Hepatocyte (in vitro differentiated cells): ENCODE measurements around the gene MAGI2. TPM values are rescaled to one million over a fixed set of nuclear protein-coding genes. Genes with fewer than 3 reads are reported as not detected.

ENCODE experiments used
- DNase-seq: peaks from one replicate; pipeline ENCODE4 v3.0.0-alpha.2; 2016; ENCODE audit warnings: low spot score
- H2AFZ ChIP-seq: fragments of 200-600 bp; sonication (generic); 2 replicates; pipeline ENCODE4 v1.6.0; 2016; ENCODE audit warnings: antibody characterized with exemption, mild to moderate bottlenecking
- H3K27ac ChIP-seq: fragments of 200-600 bp; sonication (generic); 2 replicates; pipeline ENCODE4 v1.5.1; 2016; ENCODE audit warnings: mild to moderate bottlenecking
- H3K27me3 ChIP-seq: fragments of 200-600 bp; sonication (generic); 2 replicates; pipeline ENCODE4 v1.6.1; 2016
- H3K36me3 ChIP-seq: fragments of 200-600 bp; sonication (generic); replicated peaks from 2 replicates; pipeline ENCODE4 v1.5.1; 2016; ENCODE audit warnings: low read depth; ENCODE audit not compliant: insufficient read depth
- H3K4me1 ChIP-seq: fragments of 200-600 bp; sonication (generic); 2 replicates; pipeline ENCODE4 v1.5.1; 2016; ENCODE audit warnings: mild to moderate bottlenecking, moderate library complexity; ENCODE audit not compliant: insufficient read depth
- H3K4me2 ChIP-seq: fragments of 200-600 bp; sonication (generic); 2 replicates; pipeline ENCODE4 v1.6.0; 2016
- H3K4me3 ChIP-seq: fragments of 200-600 bp; sonication (generic); 2 replicates; pipeline ENCODE4 v1.5.1; 2016; ENCODE audit warnings: mild to moderate bottlenecking
- H3K79me2 ChIP-seq: fragments of 200-600 bp; sonication (generic); 2 replicates; pipeline ENCODE4 v1.6.0; 2017; ENCODE audit warnings: mild to moderate bottlenecking
- H3K9me2 ChIP-seq: fragments of 200-600 bp; sonication (generic); replicated peaks from 2 replicates; pipeline ENCODE4 v1.6.0; 2017; ENCODE audit warnings: mild to moderate bottlenecking; ENCODE audit not compliant: insufficient read depth
- H3K9me3 ChIP-seq: fragments of 200-600 bp; sonication (generic); 2 replicates; pipeline ENCODE4 v1.5.1; 2016; ENCODE audit warnings: low read depth, mild to moderate bottlenecking
- H4K20me1 ChIP-seq: fragments of 200-600 bp; sonication (generic); 2 replicates; pipeline ENCODE4 v1.6.0; 2016; ENCODE audit warnings: mild to moderate bottlenecking; ENCODE audit not compliant: insufficient read depth, poor library complexity, severe bottlenecking
- EZH2 ChIP-seq: fragments of 200-600 bp; sonication (generic); IDR thresholded peaks from 2 replicates; pipeline ENCODE4 v1.6.1; 2016; ENCODE audit warnings: antibody characterized with exemption, mild to moderate bottlenecking, borderline replicate concordance
- EZH2phosphoT487 ChIP-seq: fragments of 200-600 bp; sonication (generic); IDR thresholded peaks from one replicate; pipeline ENCODE4 v1.6.1; 2018; ENCODE audit warnings: antibody characterized with exemption, mild to moderate bottlenecking, low read depth, moderate library complexity; ENCODE audit not compliant: unreplicated experiment, severe bottlenecking
- WGBS: methylation state at CpG from one replicate; pipeline ENCODE4 v1.1.6; 2016; ENCODE audit warnings: low lambda C conversion rate; ENCODE audit errors: missing lambda C conversion rate; 5-methylcytosine and 5-hydroxymethylcytosine counted together
- polyA plus RNA-seq: library from polyadenylated mRNA; unstranded; fragments of >200 nt; fragmentation: Nextera tagmentation; extraction: Ambion mirVana; gene quantifications from 2 replicates; pipeline ENCODE4 v1.2.1, GENCODE V29; 2016
- total RNA-seq: library from RNA; depleted of rRNA; stranded (reverse); fragments of >200 nt; gene quantifications from 2 replicates; pipeline ENCODE4 v1.2.3, GENCODE V29; 2014
- TF ChIP-seq, protein P1 (sequence below): fragments of 200-600 bp; sonication (generic); IDR thresholded peaks from 2 replicates; pipeline ENCODE4 v1.5.1; 2016; ENCODE audit warnings: antibody characterized with exemption, mild to moderate bottlenecking; ENCODE audit not compliant: poor library complexity

The MAGI2 gene
- total and polyA plus RNA-seq, 2 experiments from 2014 or later: 3.1 to 6.7 TPM

DNA sequence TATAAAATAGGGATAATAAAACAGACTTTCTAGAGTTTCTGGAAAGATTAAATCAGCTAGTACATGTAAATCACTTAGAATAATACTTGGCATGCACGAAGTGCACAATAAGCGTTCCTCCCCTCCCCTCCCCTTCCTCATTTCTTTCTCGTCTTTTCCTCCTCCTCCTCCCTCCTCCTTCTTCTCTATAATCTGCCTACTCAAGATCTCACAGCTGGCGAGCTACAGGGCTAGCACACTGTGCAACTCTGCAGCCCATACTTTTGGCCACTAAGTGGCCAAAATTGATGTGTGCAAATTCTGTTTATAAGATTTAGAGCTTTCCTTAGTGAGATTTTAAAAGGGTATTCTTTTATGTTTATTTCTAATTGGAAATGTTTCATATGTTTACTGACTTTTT, 1089.6 kb downstream of the MAGI2 start:
- WGBS: 75% methylated on average over 4 of the region's 4 CpGs
- no peak overlapping the region for H2AFZ ChIP-seq
- TF ChIP-seq, protein P1, sequence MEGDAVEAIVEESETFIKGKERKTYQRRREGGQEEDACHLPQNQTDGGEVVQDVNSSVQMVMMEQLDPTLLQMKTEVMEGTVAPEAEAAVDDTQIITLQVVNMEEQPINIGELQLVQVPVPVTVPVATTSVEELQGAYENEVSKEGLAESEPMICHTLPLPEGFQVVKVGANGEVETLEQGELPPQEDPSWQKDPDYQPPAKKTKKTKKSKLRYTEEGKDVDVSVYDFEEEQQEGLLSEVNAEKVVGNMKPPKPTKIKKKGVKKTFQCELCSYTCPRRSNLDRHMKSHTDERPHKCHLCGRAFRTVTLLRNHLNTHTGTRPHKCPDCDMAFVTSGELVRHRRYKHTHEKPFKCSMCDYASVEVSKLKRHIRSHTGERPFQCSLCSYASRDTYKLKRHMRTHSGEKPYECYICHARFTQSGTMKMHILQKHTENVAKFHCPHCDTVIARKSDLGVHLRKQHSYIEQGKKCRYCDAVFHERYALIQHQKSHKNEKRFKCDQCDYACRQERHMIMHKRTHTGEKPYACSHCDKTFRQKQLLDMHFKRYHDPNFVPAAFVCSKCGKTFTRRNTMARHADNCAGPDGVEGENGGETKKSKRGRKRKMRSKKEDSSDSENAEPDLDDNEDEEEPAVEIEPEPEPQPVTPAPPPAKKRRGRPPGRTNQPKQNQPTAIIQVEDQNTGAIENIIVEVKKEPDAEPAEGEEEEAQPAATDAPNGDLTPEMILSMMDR: no peak
- no peak for TF ChIP-seq EZH2

DNA sequence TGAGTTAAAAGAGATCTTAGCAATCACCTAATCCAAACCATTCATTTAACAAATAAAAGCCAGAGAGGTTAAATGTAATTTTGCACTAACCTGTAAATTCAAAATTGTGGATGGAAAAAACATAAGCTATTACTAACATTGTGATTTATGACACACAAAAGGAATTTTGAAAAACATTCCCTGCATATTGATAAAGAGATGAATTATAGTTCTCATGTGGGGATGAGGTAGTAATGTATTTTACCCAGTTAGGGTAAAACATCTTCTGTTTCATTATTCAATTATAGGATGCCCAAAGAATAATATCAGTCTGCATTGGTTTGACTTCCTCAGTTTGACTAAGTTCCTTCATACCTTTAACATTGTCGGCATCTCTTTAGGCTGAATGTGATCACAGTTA, 1093.6 kb downstream of the MAGI2 start:
- no peaks in the 10 kb centered on the region for H3K4me1 ChIP-seq
- H4K20me1 ChIP-seq: no peaks in the 10 kb centered on the region
- no peak for DNase-seq
- H3K27ac ChIP-seq: no peak overlapping the region
- no peaks in the 10 kb centered on the region for H3K9me2 ChIP-seq
- no peaks in the 10 kb centered on the region for H3K79me2 ChIP-seq
- no peak overlapping the region for H3K4me2 ChIP-seq
- no peak overlapping the region for H2AFZ ChIP-seq
- no peaks in the 10 kb centered on the region for H3K27me3 ChIP-seq
- H3K36me3 ChIP-seq: no peaks in the 10 kb centered on the region
- H3K4me3 ChIP-seq: no peak overlapping the region
- no peaks in the 10 kb centered on the region for H3K9me3 ChIP-seq
- 97% methylated on average over 1 of the region's 1 CpG for WGBS
- TF ChIP-seq EZH2: no peak
- no peak for TF ChIP-seq EZH2phosphoT487
- TF ChIP-seq, protein P1: no peak

More for the DNA sequence above, 1089.6 kb downstream of the MAGI2 start:
- DNase-seq: no peak
- Histone ChIP-seq H3K9me2 (no peaks in the 10 kb centered on the region), H3K9me3 (no peaks in the 10 kb centered on the region), H3K4me1 (no peaks in the 10 kb centered on the region), H3K27me3 (no peaks in the 10 kb centered on the region), H3K4me3 (no peak overlapping the region), H3K4me2 (no peak overlapping the region), H3K27ac (no peak overlapping the region), H3K79me2 (no peaks in the 10 kb centered on the region), H4K20me1 (no peaks in the 10 kb centered on the region), H3K36me3 (no peaks in the 10 kb centered on the region)

DNA sequence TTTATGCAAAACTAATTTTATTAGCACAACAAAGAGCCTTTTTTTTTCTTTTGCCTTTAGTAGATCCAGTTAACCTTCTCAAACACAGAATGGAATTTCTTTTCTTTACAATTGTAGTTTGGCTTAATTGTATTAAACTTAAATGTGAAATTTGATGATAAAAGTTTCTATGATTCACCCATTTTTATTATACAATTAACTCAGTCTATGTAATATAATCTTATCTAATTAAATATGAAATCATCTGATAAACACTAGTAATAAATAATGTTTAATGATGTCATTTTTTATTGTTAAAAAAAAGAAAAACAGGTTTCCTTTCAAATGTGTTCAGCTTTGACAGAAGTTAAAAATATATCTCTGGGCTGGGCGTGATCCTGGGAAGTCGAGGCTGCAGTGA, 1095.8 kb downstream of the MAGI2 start:
- Histone ChIP-seq H3K4me2 (no peak overlapping the region), H3K27me3 (no peaks in the 10 kb centered on the region), H3K4me1 (no peaks in the 10 kb centered on the region), H3K9me2 (no peaks in the 10 kb centered on the region), H3K79me2 (no peaks in the 10 kb centered on the region), H2AFZ (no peak overlapping the region), H3K9me3 (no peaks in the 10 kb centered on the region), H3K4me3 (no peak overlapping the region), H4K20me1 (no peaks in the 10 kb centered on the region), H3K36me3 (no peaks in the 10 kb centered on the region), H3K27ac (no peak overlapping the region)
- 96% methylated on average over 2 of the region's 2 CpGs for WGBS
- TF ChIP-seq EZH2: no peak
- TF ChIP-seq EZH2phosphoT487: no peak
- TF ChIP-seq, protein P1: no peak
- no peak for DNase-seq

DNA sequence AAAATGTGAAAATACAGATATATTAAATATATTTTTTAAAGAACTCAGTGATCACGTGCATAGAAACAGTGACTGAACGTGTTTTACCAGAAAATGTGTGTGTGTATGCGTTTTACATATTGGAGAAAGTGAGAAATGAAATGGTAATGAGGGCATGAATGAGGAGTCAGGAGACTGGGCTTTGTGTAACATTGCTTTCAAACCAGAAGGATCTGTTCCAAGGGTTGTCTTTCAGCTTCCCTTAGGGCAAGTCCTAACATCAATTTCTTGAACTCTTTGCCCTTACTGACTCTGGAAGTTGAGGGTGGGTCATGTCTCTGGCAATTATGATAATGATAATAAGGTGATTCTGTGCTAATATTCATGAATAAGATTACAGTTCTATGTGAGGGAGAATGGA, 1097.6 kb downstream of the MAGI2 start:
- WGBS: 78% methylated on average over 3 of the region's 3 CpGs

More for the DNA sequence above, 1097.6 kb downstream of the MAGI2 start:
- DNase-seq: no peak
- Histone ChIP-seq H3K27ac (no peak overlapping the region), H3K27me3 (no peaks in the 10 kb centered on the region), H2AFZ (no peak overlapping the region), H3K4me1 (no peaks in the 10 kb centered on the region), H3K9me2 (no peaks in the 10 kb centered on the region), H3K79me2 (no peaks in the 10 kb centered on the region), H3K36me3 (no peaks in the 10 kb centered on the region), H4K20me1 (no peaks in the 10 kb centered on the region), H3K4me3 (no peak overlapping the region), H3K4me2 (no peak overlapping the region), H3K9me3 (no peaks in the 10 kb centered on the region)
- TF ChIP-seq EZH2phosphoT487 (no peak), EZH2 (no peak)
- TF ChIP-seq, protein P1: no peak
